NT2/D1 (cell line): ENCODE data around the gene MMP2.

Experiments
- DNase-seq: peaks from one replicate; pipeline ENCODE4 v3.0.0-alpha.2; 2011; ENCODE audit warnings: low read depth, low spot score
- H3K27me3 ChIP-seq: 2 replicates; pipeline ENCODE4 v1.6.0; 2011; ENCODE audit warnings: mild to moderate bottlenecking; ENCODE audit not compliant: insufficient read length, insufficient read depth
- H3K36me3 ChIP-seq: 2 replicates; pipeline ENCODE4 v1.6.1; 2011; ENCODE audit warnings: mild to moderate bottlenecking, low read length, mixed read lengths; ENCODE audit not compliant: insufficient read depth, insufficient read length
- H3K4me1 ChIP-seq: 2 replicates; pipeline ENCODE4 v1.5.1; 2011; ENCODE audit not compliant: insufficient read depth, insufficient read length
- H3K4me3 ChIP-seq: 2 replicates; pipeline ENCODE4 v1.5.1; 2011; ENCODE audit warnings: low read depth; ENCODE audit not compliant: insufficient read length
- H3K9ac ChIP-seq: 2 replicates; pipeline ENCODE4 v1.6.0; 2011; ENCODE audit warnings: low read depth; ENCODE audit not compliant: insufficient read length
- H3K9me3 ChIP-seq: 2 replicates; pipeline ENCODE4 v1.5.1; 2011; ENCODE audit warnings: mild to moderate bottlenecking, low read length; ENCODE audit not compliant: insufficient read depth
- SUZ12 ChIP-seq: IDR thresholded peaks from 2 replicates; pipeline ENCODE4 v1.6.1; 2011; ENCODE audit not compliant: insufficient read length, insufficient read depth; ENCODE audit errors: extremely low read depth
- YY1 ChIP-seq: IDR thresholded peaks from 2 replicates; pipeline ENCODE4 v1.6.1; 2011; ENCODE audit not compliant: insufficient read length, insufficient read depth
- ZNF274 ChIP-seq: IDR thresholded peaks from 2 replicates; pipeline ENCODE4 v1.6.1; 2011; ENCODE audit warnings: mild to moderate bottlenecking, low read depth, low read length

MMP2 gene

DNA sequence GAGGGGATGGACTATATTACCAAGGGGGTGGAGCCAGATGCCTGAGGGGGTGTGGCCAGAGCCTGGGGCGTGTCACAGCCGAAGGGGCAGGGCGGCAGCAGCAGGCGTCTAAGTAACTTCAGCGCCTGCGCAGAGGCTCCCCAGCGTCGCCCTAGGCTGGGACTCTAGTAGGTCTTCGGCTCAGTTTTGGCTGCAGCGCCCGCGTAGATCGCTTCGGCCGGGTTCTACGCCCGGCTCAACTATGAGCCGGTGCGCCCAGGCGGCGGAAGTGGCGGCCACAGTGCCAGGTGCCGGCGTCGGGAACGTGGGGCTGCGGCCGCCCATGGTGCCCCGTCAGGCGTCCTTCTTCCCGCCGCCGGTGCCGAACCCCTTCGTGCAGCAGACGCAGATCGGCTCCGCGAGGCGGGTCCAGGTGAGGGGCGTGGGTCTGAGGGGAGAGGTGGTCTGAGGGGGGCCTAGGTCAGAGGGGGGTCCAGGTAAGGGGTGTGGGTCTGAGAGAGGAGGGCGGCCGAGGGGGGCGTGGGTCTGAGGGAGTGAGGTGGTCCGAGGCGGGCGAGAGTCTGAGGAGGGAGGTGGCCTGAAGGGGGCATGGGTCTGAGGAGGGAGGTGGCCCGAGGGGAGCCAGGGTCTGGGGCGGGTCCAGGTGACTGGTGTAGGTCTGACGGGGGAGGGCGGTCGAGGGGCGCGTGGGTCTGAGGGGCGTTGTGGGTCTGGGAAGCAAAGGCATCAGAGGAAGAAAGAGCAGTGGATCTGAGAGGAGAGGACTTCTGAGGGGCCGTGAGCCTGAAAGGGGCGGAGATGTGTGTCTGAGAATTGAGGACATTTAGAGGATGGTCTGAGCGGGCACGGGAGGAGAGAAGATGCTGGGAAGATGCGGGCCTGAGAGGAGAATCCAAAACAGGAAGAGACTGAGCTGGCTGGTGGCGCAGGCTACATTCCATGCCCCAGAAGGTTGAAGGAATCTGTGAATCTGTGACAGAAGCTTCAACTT is 30.2 kb downstream of the MMP2 start, which contains the start of gene LPCAT2:
TSS of gene LPCAT2 (plus strand) at position 132 of the 991 bp plus-strand sequence. CDS start at position 242, 110 bp downstream.
- Histone ChIP-seq H3K9me3 (peaks cover 23% of the 10 kb centered on the region), H3K4me1 (peaks cover 2% of the 10 kb centered on the region), H3K9ac (peak within 1 kb of the TSS; percentile 78), H3K4me3 (peak within 1 kb of the TSS; percentile 67), H3K36me3 (peaks cover 46% of the 10 kb centered on the region), H3K27me3 (no peaks in the 10 kb centered on the region)
- DNase-seq = peak; percentile 89
- TF ChIP-seq YY1 (no peak), SUZ12 (no peak), ZNF274 (no peak)

DNA sequence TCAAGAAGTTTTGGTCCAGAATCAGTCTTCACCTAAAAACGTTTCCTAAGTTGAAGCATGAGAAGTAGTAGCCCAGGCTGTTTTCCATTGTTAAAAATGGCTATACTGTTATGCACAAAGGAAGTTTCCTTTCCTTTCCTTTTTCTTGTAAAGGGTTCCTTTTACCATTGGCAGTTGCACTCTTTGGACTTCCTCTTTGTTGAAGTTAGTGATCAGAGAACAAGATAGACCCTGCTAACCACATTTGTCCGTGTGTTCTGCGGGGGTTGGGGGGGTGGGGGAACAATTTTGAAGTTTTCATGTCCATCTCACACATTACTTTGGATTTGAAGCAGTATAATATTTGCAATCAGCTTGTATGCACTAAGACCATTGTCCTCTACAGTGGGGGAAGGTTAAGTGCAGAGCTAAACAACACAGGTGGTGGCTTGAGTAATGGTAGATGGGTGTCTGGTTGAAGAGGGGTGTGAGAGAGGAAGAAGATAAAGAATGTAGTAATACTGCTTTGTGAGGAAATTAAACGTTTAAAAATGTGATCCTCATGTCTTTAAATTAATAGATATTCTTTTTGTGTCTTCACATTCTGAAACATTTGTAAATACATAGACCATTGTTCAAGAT is 31.3 kb downstream of the MMP2 start:
- H3K4me1 ChIP-seq = peaks cover 2% of the 10 kb centered on the region
- peaks cover 23% of the 10 kb centered on the region for H3K9me3 ChIP-seq
- DNase-seq = no peak
- TF ChIP-seq ZNF274 (no peak), YY1 (no peak), SUZ12 (no peak)
- H3K36me3 ChIP-seq = peaks cover 43% of the 10 kb centered on the region
- H3K27me3 ChIP-seq = no peaks in the 10 kb centered on the region
- peak overlapping the region; percentile 78 for H3K9ac ChIP-seq
- peak overlapping the region; percentile 67 for H3K4me3 ChIP-seq

- no peaks in the 10 kb centered on the region for H3K27me3 ChIP-seq
- no peak for TF ChIP-seq SUZ12
- no peak for TF ChIP-seq YY1
- no peak for TF ChIP-seq ZNF274
- no peak overlapping the region for H3K9ac ChIP-seq
- peaks cover 18% of the 10 kb centered on the region for H3K36me3 ChIP-seq
- H3K4me1 ChIP-seq = peaks cover 2% of the 10 kb centered on the region
- no peak for DNase-seq
- H3K9me3 ChIP-seq = peaks cover 31% of the 10 kb centered on the region
- no peak overlapping the region for H3K4me3 ChIP-seq
Observed at GRCh38 chr16:55512941-55513340, 33.9 kb downstream of the MMP2 start.

DNA sequence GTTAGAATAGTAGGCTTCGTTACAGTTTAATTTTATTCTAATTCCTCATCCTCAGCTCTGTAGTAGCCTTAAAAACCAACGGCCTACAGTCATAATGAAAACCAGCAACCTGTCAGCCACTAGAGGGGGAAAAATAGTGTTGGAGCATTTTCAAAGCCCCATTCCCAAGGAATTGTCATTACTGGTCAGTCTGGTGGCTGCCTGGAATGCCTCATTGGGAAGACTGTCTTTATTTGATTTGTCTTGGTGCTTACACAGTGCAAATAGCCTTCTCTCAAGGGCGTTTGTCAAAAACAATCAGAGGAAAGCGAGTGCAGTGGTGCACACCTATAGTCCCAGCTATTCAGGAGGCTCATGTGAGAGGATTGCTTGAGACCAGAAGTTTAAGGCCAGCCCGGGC is 34.6 kb downstream of the MMP2 start:
- H3K9me3 ChIP-seq = peaks cover 38% of the 10 kb centered on the region
- peaks cover 11% of the 10 kb centered on the region for H3K36me3 ChIP-seq
- peaks cover 2% of the 10 kb centered on the region for H3K4me1 ChIP-seq
- no peak overlapping the region for H3K4me3 ChIP-seq
- TF ChIP-seq SUZ12 (no peak), YY1 (no peak), ZNF274 (no peak)
- no peaks in the 10 kb centered on the region for H3K27me3 ChIP-seq
- no peak for DNase-seq
- H3K9ac ChIP-seq = no peak overlapping the region

- peaks cover under 1% of the 10 kb centered on the region for H3K4me1 ChIP-seq
- H3K27me3 ChIP-seq = no peaks in the 10 kb centered on the region
- peaks cover 10% of the 10 kb centered on the region for H3K36me3 ChIP-seq
- no peak overlapping the region for H3K4me3 ChIP-seq
- H3K9me3 ChIP-seq = peaks cover 39% of the 10 kb centered on the region
- H3K9ac ChIP-seq = no peak overlapping the region
- no peak for TF ChIP-seq ZNF274
- no peak for TF ChIP-seq YY1
- TF ChIP-seq SUZ12 = no peak
- no peak for DNase-seq
Observed at GRCh38 chr16:55515111-55515510, 36.1 kb downstream of the MMP2 start.

DNA sequence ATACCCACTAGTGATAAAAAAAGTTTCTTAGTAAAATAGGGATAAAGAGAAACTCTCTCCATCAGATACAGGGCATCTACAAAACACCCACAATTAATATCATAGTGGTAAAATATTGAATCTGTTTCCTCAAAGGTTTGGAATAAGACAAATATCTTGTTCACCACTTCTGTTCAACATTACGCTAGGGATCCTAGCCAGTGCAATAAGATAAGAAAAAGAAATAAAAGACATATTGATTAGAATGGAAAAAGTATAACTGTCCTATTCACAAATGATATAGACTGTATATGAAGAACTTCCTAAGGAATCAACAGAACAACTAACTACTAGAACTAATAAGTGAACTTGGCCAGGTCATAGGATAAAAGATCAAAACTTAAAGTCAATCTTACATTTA is 42.8 kb downstream of the MMP2 start:
- no peak overlapping the region for H3K9ac ChIP-seq
- TF ChIP-seq ZNF274 = no peak
- no peak for TF ChIP-seq SUZ12
- no peak for TF ChIP-seq YY1
- H3K4me3 ChIP-seq = no peak overlapping the region
- H3K9me3 ChIP-seq = peaks cover 41% of the 10 kb centered on the region
- no peaks in the 10 kb centered on the region for H3K4me1 ChIP-seq
- H3K27me3 ChIP-seq = no peaks in the 10 kb centered on the region
- no peaks in the 10 kb centered on the region for H3K36me3 ChIP-seq
- no peak for DNase-seq

DNA sequence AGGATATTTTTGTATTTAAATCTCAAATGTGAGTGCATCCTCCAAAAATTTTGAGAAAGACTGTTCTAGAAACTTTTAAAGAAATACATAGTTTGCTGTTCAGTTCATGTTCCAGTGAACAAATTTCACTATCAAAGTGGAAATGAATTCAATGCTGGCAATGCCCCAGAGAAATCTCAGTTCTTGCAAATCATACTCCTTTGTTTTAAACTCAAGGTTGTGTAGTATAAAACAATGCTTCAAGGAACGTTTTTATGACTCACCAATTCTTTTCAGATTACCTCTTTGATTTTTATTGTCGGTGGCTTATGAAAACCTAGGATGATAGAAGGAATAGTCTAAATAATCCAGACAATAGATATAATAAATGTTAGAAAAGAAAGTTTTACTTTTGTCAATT is 47.4 kb downstream of the MMP2 start:
- no peak overlapping the region for H3K4me3 ChIP-seq
- no peaks in the 10 kb centered on the region for H3K4me1 ChIP-seq
- no peak for DNase-seq
- peaks cover 11% of the 10 kb centered on the region for H3K9me3 ChIP-seq
- H3K9ac ChIP-seq = no peak overlapping the region
- TF ChIP-seq SUZ12 = no peak
- no peak for TF ChIP-seq ZNF274
- TF ChIP-seq YY1 = no peak
- peaks cover 21% of the 10 kb centered on the region for H3K36me3 ChIP-seq
- no peaks in the 10 kb centered on the region for H3K27me3 ChIP-seq
